Bronchial epithelial cell (primary cell): Measurements from ENCODE around the gene TADA2B. TPM values are rescaled to one million over a fixed set of nuclear protein-coding genes. Genes with fewer than 3 reads are reported as not detected.

Experiments
- DNase-seq: peaks from one replicate; pipeline ENCODE4 v3.0.0-alpha.2; 2010; ENCODE audit warnings: low read depth
- FAIRE-seq: peaks from 2 replicates; lab custom pipeline; 2011; peaks lifted over from hg19 to GRCh38; lab: Jason Lieb, UNC
- H3K27me3 ChIP-seq: 2 replicates; pipeline ENCODE4 v1.5.1; 2011; ENCODE audit warnings: low read length; ENCODE audit not compliant: control insufficient read depth, insufficient read depth
- H3K36me3 ChIP-seq: 2 replicates; pipeline ENCODE4 v1.5.1; 2011; ENCODE audit warnings: low read length; ENCODE audit not compliant: control insufficient read depth, insufficient read depth
- H3K4me3 ChIP-seq: 2 replicates; pipeline ENCODE4 v1.5.1; 2011; ENCODE audit warnings: mild to moderate bottlenecking, low read depth, low read length, control low read depth
- CTCF ChIP-seq: IDR thresholded peaks from 2 replicates; pipeline ENCODE4 v1.5.1; 2011; ENCODE audit warnings: mild to moderate bottlenecking, moderate library complexity, low read length, control low read depth, inconsistent platforms; ENCODE audit not compliant: insufficient read depth, severe bottlenecking
- total RNA-seq: library from RNA; depleted of rRNA; stranded (reverse); fragments of >200 nt; gene quantifications from 2 replicates; pipeline ENCODE4 v1.2.1, GENCODE V29; 2014

The TADA2B gene
- total RNA-seq, 1 donor from 2014 or later: 12.1 TPM

- no peak for TF ChIP-seq CTCF
- no peak for DNase-seq
- Histone ChIP-seq H3K4me3 (no peak overlapping the region), H3K27me3 (no peaks in the 10 kb centered on the region), H3K36me3 (peaks cover 33% of the 10 kb centered on the region)
- FAIRE-seq: no peak
Measured at GRCh38 chr4:7023901-7024300, 19.3 kb upstream of the TADA2B start.

GRCh38 chr4:7024336-7024890, 18.8 kb upstream of the TADA2B start:
- FAIRE-seq (no peak), DNase-seq (no peak)
- H3K36me3 ChIP-seq: peaks cover 34% of the 10 kb centered on the region
- no peak overlapping the region for H3K4me3 ChIP-seq
- TF ChIP-seq CTCF: no peak
- H3K27me3 ChIP-seq: no peaks in the 10 kb centered on the region

GRCh38 chr4:7025040-7025602, 18.1 kb upstream of the TADA2B start:
- no peak for FAIRE-seq
- no peak for DNase-seq
- TF ChIP-seq CTCF: no peak
- Histone ChIP-seq H3K36me3 (peaks cover 37% of the 10 kb centered on the region), H3K27me3 (no peaks in the 10 kb centered on the region), H3K4me3 (no peak overlapping the region)

- no peak overlapping the region for H3K4me3 ChIP-seq
- DNase-seq (no peak), FAIRE-seq (no peak)
- no peaks in the 10 kb centered on the region for H3K27me3 ChIP-seq
- TF ChIP-seq CTCF: no peak
- peaks cover 37% of the 10 kb centered on the region for H3K36me3 ChIP-seq
Measured at GRCh38 chr4:7026107-7026506, 17.1 kb upstream of the TADA2B start.

GRCh38 chr4:7027284-7027683, 15.9 kb upstream of the TADA2B start:
- Histone ChIP-seq H3K36me3 (peaks cover 35% of the 10 kb centered on the region), H3K4me3 (no peak overlapping the region), H3K27me3 (no peaks in the 10 kb centered on the region)
- no peak for TF ChIP-seq CTCF
- no peak for DNase-seq
- no peak for FAIRE-seq

GRCh38 chr4:7027913-7028312, 15.3 kb upstream of the TADA2B start:
- DNase-seq (no peak), FAIRE-seq (peak; percentile 89)
- Histone ChIP-seq H3K27me3 (no peaks in the 10 kb centered on the region), H3K4me3 (no peak overlapping the region), H3K36me3 (peaks cover 33% of the 10 kb centered on the region)
- no peak for TF ChIP-seq CTCF
